ENCODE results near the gene ZNF831.

DNA sequence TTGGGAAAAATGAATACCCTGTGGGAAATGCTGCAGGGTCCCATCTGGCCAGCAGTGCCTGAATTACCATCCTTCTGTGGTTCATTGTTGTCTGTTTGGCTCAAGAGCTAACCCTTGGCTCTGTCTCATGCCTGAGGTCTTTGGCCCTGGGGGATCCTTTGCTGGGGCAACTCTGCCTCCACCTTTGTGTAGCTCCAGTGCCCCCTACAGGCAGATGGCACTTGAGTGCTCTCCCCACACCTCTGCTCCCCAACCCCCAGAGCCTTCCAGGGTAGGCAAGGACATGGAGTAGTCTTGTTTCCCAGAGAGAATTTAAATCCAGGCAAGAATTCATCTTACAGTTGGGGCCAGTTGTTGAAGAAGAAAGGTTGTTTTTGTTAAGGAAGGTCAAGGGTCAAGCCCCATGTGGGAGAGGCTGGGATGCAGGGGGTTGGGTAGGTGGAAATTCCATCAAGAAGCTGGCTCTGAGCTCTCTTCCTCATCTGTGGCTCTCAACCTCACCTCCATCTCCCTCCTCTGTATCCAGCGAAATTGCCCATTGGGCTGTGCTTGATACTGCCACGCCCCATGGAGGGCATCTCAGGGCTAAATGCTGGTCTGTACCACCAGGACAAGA is 44.2 kb downstream of the ZNF831 start:
- peak in 1 of 2 donors; percentile 34 for TF ChIP-seq CTCF (IDR thresholded peaks at IDR 0.05)
- TF ChIP-seq POLR2A (IDR thresholded peaks at IDR 0.05), result no peak
- no peak for TF ChIP-seq POLR2AphosphoS5 (IDR thresholded peaks at IDR 0.05)
- TF ChIP-seq EP300 (IDR thresholded peaks at IDR 0.05), result no peak

Data from suprapubic skin (tissue), 4 donors.